HCT116 (cell line): ENCODE results near the gene RPS6KA1. TPM values are rescaled to one million over a fixed set of nuclear protein-coding genes. Genes with fewer than 3 reads are reported as not detected.

Source experiments
- ATAC-seq: fragments of 200-7000 bp; cut with Tn5 transposase; 2 replicates; pipeline ENCODE4 v1.9.1; 2020; ENCODE audit warnings: mild to moderate bottlenecking, moderate library complexity
- BruUV-seq: library from RNA; stranded (reverse); fragments of 400-500 nt; replicated peaks from 2 replicates; lab custom pipeline; 2021; lab: Mats Ljungman, UMichigan
- CTCF ChIA-PET: fragments of 300-600 bp; sonication (Branson Sonifier 250); formaldehyde crosslinking; loops from one replicate; lab custom pipeline; 2021; ENCODE audit warnings: antibody characterized with exemption; lab: Charles Lee
- POLR2A ChIA-PET: fragments of 300-600, 350-600 bp; sonication (Branson Sonifier 250); formaldehyde crosslinking; loops from one replicate; lab custom pipeline; 2021; ENCODE audit warnings: antibody characterized with exemption; lab: Charles Lee
- RAD21 ChIA-PET, 2 experiments: fragments of 300-600 bp; sonication (Branson Sonifier 250); formaldehyde crosslinking; loops; one replicate each; lab custom pipeline; 2023; ENCODE audit warnings: low total read pairs in 2 of 2; ENCODE audit not compliant: uncharacterized antibody in 2 of 2, unreplicated experiment in 2 of 2, low non-redundant PET in 1 of 2; lab: Charles Lee
- DNase-seq: peaks from one replicate; pipeline ENCODE4 v3.0.0-alpha.2; 2010; ENCODE audit warnings: low read depth, low spot score
- H2AFZ ChIP-seq: fragments of 200-600 bp; shearing (Covaris generic), sonication (generic); 2 replicates; pipeline ENCODE4 v1.6.1; 2017; ENCODE audit warnings: low read depth, mixed run types, mixed read lengths, antibody characterized with exemption, low read length; ENCODE audit not compliant: poor library complexity, severe bottlenecking
- H3K27ac ChIP-seq: 2 replicates; pipeline ENCODE4 v1.5.1; 2012; ENCODE audit warnings: low read depth, low read length
- H3K27me3 ChIP-seq: fragments of 200-600 bp; sonication (generic); 2 replicates; pipeline ENCODE4 v1.6.1; 2016; ENCODE audit warnings: mixed run types, low read length, mixed read lengths; ENCODE audit not compliant: insufficient read depth
- H3K36me3 ChIP-seq, 2 experiments: fragments of 200-500 bp in 1 of 2; fragments of 200-600 bp in 1 of 2; sonication (Bioruptor generic) in 1 of 2; sonication (generic) in 1 of 2; 2 replicates each; pipeline versions ENCODE4 v1.5.1 to v1.6.1; 2014 to 2016; ENCODE audit warnings: low read length in 2 of 2, inconsistent platforms in 1 of 2, mixed read lengths in 1 of 2, mixed run types in 1 of 2; ENCODE audit not compliant: insufficient read depth in 2 of 2, control insufficient read depth in 1 of 2
- H3K4me1 ChIP-seq, 2 experiments: fragments of 200-600 bp in 1 of 2; sonication (generic) in 1 of 2; 2 replicates each; pipeline versions ENCODE4 v1.5.1 to v1.6.1; 2012 to 2017; ENCODE audit warnings: low read length in 2 of 2, inconsistent platforms in 1 of 2, mild to moderate bottlenecking in 1 of 2, mixed read lengths in 1 of 2, mixed run types in 1 of 2, moderate library complexity in 1 of 2; ENCODE audit not compliant: insufficient read depth in 2 of 2, control insufficient read depth in 1 of 2
- H3K4me2 ChIP-seq: fragments of 200-600 bp; sonication (generic); 2 replicates; pipeline ENCODE4 v1.6.1; 2017; ENCODE audit warnings: mixed run types, low read length, mixed read lengths
- H3K4me3 ChIP-seq, 2 experiments: fragments of 200-600 bp in 1 of 2; sonication (generic) in 1 of 2; replicated peaks in 1 of 2; 2 replicates each; pipeline ENCODE4 v1.5.1; 2011 to 2016; ENCODE audit warnings: low read length in 2 of 2, control low read depth in 1 of 2, low read depth in 1 of 2, mild to moderate bottlenecking in 1 of 2, mixed read lengths in 1 of 2, mixed run types in 1 of 2
- H3K79me2 ChIP-seq: fragments of 200-600 bp; sonication (generic); 2 replicates; pipeline ENCODE4 v1.6.1; 2017; ENCODE audit warnings: mild to moderate bottlenecking, mixed run types, low read length, moderate library complexity, mixed read lengths; ENCODE audit not compliant: insufficient read depth
- H3K9ac ChIP-seq: fragments of 200-600 bp; sonication (generic); 2 replicates; pipeline ENCODE4 v1.6.1; 2016; ENCODE audit warnings: low read length, mixed read lengths
- H3K9me2 ChIP-seq: fragments of 200-600 bp; sonication (generic), shearing (Covaris generic); 2 replicates; pipeline ENCODE4 v1.6.1; 2017; ENCODE audit warnings: mixed run types, mild to moderate bottlenecking, moderate library complexity; ENCODE audit not compliant: insufficient read depth
- H3K9me3 ChIP-seq, 2 experiments: fragments of 200-500 bp in 1 of 2; fragments of 200-600 bp in 1 of 2; sonication (Bioruptor generic) in 1 of 2; sonication (generic) in 1 of 2; 2 replicates each; pipeline ENCODE4 v1.6.1; 2014 to 2017; ENCODE audit warnings: low read length in 2 of 2, mixed read lengths in 2 of 2, inconsistent platforms in 1 of 2, low read depth in 1 of 2, mild to moderate bottlenecking in 1 of 2, mixed run types in 1 of 2, moderate library complexity in 1 of 2; ENCODE audit not compliant: control insufficient read depth in 1 of 2, insufficient read depth in 1 of 2
- H4K20me1 ChIP-seq: fragments of 200-600 bp; sonication (generic), shearing (Covaris generic); 2 replicates; pipeline ENCODE4 v1.6.1; 2017; ENCODE audit warnings: mixed run types, mild to moderate bottlenecking, moderate library complexity; ENCODE audit not compliant: insufficient read depth
- ATF3 ChIP-seq: IDR thresholded peaks from 2 replicates; pipeline ENCODE4 v1.6.1; 2012
- FOSL1 ChIP-seq: IDR thresholded peaks from 2 replicates; pipeline ENCODE4 v1.6.1; 2012; ENCODE audit warnings: low read depth
- JUND ChIP-seq: IDR thresholded peaks from 2 replicates; pipeline ENCODE4 v1.6.1; 2012
- MAX ChIP-seq: IDR thresholded peaks from 2 replicates; pipeline ENCODE4 v1.6.1; 2012
- POLR2AphosphoS5 ChIP-seq: IDR thresholded peaks from 2 replicates; pipeline ENCODE4 v1.6.1; 2011; ENCODE audit warnings: mild to moderate bottlenecking, low read depth, low read length, moderate library complexity
- RAD21 ChIP-seq: IDR thresholded peaks from 2 replicates; pipeline ENCODE4 v1.6.1; 2012; ENCODE audit warnings: low read depth, mild to moderate bottlenecking
- SIN3A ChIP-seq: IDR thresholded peaks from 2 replicates; pipeline ENCODE4 v1.6.1; 2012; ENCODE audit warnings: low read depth
- SP1 ChIP-seq: IDR thresholded peaks from 2 replicates; pipeline ENCODE4 v1.6.1; 2012; ENCODE audit warnings: low read depth
- TCF7L2 ChIP-seq: IDR thresholded peaks from 2 replicates; pipeline ENCODE4 v1.7.0; 2011; ENCODE audit warnings: borderline replicate concordance, inconsistent platforms; ENCODE audit not compliant: insufficient read depth, insufficient read length; ENCODE audit errors: extremely low read depth
- YY1 ChIP-seq: IDR thresholded peaks from 2 replicates; pipeline ENCODE4 v1.6.1; 2011; ENCODE audit warnings: low read length, low read depth, moderate library complexity, mild to moderate bottlenecking; ENCODE audit not compliant: insufficient replicate concordance; ENCODE audit errors: extremely low read depth
- ZBTB33 ChIP-seq: IDR thresholded peaks from 2 replicates; pipeline ENCODE4 v1.6.1; 2011; ENCODE audit warnings: mild to moderate bottlenecking, low read length, moderate library complexity; ENCODE audit not compliant: insufficient replicate concordance; ENCODE audit errors: extremely low read depth
- ZFX ChIP-seq: fragments of 450-650 bp; IDR thresholded peaks from 2 replicates; pipeline ENCODE4 v1.6.1; 2017
- intact Hi-C: fragments of 100-400 bp; cut with micrococcal nuclease; formaldehyde crosslinking; loops from 2 replicates; pipeline ENCODE4 v1.10.0; 2022
- total RNA-seq: library from RNA; stranded (reverse); gene quantifications from one replicate; pipeline ENCODE4 v1.2.1, GENCODE V29; 2021; ENCODE audit not compliant: unreplicated experiment

Gene RPS6KA1
- total RNA-seq, 1 experiment from 2014 or later: 47.0 TPM

GRCh38 chr1:26557008-26557407 lies 27.4 kb downstream of the RPS6KA1 start:
- ChIA-PET POLR2A (no interaction called here), RAD21 (no interaction called here), CTCF (no interaction called here)
- Histone ChIP-seq H2AFZ (no peak overlapping the region), H3K9me3 (no peaks in the 10 kb centered on the region), H3K4me2 (no peak overlapping the region), H3K9me2 (no peaks in the 10 kb centered on the region), H3K9ac (no peak overlapping the region), H3K27me3 (no peaks in the 10 kb centered on the region), H4K20me1 (no peaks in the 10 kb centered on the region), H3K27ac (no peak overlapping the region), H3K79me2 (no peaks in the 10 kb centered on the region), H3K4me1 (no peaks in the 10 kb centered on the region), H3K36me3 (peaks cover 11 to 24% of the 10 kb centered on the region in 2 experiments; a peak in 3 of 4 replicates), H3K4me3 (no peak overlapping the region)
- ATAC-seq (no peak), DNase-seq (no peak)
- no TSS peak for BruUV-seq
- TF ChIP-seq YY1 (no peak), SIN3A (no peak), ZFX (no peak), SP1 (no peak), POLR2AphosphoS5 (no peak), JUND (no peak), ATF3 (no peak), ZBTB33 (no peak), TCF7L2 (no peak), RAD21 (no peak), MAX (no peak), FOSL1 (no peak)
- intact Hi-C loops: no loop called here
